Stimulated activated CD8-positive, alpha-beta memory T cell treated with anti-CD3 and anti-CD28 coated beads, Interleukin-15, amount 100 ng/mL, for 4 hours (primary cell): Measurements from ENCODE around the gene ZNF326.
"Not testable (repeated sequence)": the region's sequence is repeated elsewhere in the genome, so short reads cannot be mapped to it uniquely, and the experiment has no call there.

Experiments
- DNase-seq, 2 donors: peaks; one replicate each; pipeline ENCODE4 v3.0.0-alpha.2; 2020; ENCODE audit warnings: low read depth in 2 of 2

ZNF326 gene

DNA sequence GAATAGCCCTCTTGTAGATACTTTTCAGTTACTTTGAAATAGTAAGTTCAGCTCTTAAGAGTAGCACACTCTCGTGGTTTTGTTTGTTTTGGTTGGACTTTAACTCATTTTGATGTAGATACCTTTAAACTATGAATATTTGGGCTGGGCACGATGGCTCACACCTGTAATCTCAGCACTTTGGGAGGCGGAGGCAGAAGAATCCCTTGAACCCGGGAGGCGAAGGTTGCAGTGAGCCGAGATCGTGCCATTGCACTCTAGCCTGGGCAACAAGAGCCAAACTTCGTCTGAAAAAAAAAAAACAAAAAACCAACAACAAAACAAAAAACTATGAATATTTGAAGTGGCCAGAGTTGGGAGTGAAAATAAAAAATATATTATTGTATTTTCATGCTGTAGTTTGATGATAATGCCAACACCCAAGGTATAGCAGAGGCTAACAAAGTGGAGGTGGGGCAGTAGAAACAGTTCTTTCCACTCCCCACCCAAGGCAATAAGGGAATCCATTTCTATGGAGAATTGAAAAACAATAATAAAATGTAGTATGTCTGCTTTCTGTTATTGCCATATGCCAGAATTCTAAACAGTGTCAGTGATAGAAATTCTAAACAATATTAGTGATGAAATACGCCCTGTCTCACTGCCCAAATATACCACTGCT lies 1.7 kb downstream of the ZNF326 start:
- DNase-seq: no peak

GRCh38 chr1:89997152-89997551 lies 2.2 kb downstream of the ZNF326 start:
- DNase-seq: not testable (repeated sequence)

DNA sequence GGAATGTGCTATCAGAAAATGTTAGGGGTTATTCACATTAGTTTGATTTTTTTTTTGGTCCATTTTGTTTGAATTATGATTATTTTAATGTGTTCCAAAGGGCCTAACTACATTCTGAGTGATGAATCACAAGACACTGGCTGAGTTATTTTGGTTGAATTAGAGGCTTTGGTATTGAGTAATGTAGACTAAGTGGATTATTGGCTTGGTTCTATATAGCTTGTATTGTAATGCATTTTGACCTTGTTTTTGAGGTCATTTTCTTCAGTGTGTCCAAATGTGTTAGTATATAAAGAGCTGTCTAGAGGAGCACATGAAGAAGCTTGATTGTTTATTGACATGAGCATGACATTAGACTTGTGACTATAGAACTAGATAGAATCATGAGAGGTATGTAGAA lies 3.4 kb downstream of the ZNF326 start:
- no peak for DNase-seq

GRCh38 chr1:89999208-89999607 lies 4.3 kb downstream of the ZNF326 start:
- no peak for DNase-seq

- no peak for DNase-seq
These were observed 4.7 kb downstream of the ZNF326 start for GRCh38 chr1:89999628-90000027.

GRCh38 chr1:90000934-90001676 lies 6.2 kb downstream of the ZNF326 start:
- no peak for DNase-seq

- DNase-seq: no peak
These were observed 13.1 kb downstream of the ZNF326 start for GRCh38 chr1:90007979-90008404.

DNA sequence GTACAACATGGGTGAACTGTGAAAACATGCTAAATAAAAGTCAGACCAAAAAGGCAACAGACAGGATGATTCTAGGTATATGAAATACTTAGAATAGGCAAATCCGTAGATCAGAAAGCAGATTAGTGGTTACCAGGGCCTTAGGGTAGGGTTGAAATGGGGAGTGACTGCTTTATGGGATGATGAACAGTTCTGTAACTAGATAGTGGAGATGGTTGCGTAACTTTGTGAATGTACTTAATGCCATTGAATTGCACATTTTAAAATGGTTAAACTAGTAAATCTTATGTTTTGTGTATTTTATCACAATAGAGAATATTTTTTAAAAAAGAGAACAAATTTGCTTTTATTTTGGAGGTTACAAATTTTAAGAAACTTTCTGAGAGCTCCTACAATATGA lies 17.4 kb downstream of the ZNF326 start:
- DNase-seq: no peak

GRCh38 chr1:90023691-90024090 lies 28.8 kb downstream of the ZNF326 start:
- DNase-seq: no peak

DNA sequence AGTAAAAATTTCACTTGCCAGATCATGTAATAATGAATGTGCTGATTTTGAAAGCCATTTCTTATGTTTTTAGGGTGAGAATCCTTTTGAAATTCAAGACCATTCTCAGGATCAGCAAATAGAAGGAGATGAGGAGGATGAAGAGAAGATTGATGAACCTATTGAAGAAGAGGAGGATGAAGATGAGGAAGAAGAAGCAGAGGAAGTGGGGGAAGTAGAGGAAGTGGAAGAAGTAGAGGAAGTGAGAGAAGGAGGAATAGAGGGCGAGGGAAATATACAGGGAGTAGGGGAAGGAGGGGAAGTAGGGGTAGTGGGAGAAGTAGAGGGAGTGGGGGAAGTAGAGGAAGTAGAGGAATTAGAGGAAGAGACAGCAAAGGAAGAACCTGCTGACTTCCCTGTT lies 32.4 kb downstream of the ZNF326 start:
- no peak for DNase-seq

DNA sequence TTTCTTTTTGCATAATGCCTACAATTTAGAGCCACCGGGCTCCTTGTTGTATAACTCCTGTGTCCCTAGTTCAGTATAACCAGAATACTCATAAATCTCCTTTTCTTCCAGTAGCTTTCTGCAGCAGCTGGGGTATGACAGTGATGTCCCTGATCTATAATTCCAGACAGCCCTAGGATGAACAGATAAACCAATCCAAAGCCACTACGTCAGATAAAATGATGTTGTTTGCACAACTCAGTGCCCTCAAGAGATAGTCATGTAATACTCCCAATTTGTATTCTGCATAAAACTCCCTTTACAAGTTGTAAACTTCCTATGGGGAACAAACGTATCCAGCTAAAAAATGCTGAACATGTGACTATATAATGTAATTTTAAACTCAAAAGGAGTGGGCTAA lies 44.7 kb downstream of the ZNF326 start:
- DNase-seq: no peak

DNA sequence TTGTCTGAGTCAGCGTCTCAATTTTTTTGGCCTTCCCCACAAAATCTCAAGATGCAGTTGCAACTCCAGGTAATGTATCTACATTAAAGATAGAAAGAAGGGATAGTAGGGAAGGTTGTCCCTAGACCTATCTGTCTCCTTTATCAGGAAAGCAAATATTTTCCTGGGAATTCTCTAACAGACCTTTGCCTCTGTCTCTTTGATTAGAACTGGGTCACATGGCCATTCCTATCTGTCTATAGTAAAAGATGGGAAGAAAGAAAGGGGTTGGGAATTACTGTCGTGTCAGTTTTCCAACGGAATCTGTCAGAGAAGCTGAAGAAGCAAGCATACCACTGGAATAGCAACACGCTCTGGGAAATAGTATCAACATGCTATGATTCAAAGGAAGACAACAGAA lies 48.7 kb downstream of the ZNF326 start:
- DNase-seq: no peak

- no peak for DNase-seq
These were observed 49.4 kb downstream of the ZNF326 start for GRCh38 chr1:90044346-90044745.

DNA sequence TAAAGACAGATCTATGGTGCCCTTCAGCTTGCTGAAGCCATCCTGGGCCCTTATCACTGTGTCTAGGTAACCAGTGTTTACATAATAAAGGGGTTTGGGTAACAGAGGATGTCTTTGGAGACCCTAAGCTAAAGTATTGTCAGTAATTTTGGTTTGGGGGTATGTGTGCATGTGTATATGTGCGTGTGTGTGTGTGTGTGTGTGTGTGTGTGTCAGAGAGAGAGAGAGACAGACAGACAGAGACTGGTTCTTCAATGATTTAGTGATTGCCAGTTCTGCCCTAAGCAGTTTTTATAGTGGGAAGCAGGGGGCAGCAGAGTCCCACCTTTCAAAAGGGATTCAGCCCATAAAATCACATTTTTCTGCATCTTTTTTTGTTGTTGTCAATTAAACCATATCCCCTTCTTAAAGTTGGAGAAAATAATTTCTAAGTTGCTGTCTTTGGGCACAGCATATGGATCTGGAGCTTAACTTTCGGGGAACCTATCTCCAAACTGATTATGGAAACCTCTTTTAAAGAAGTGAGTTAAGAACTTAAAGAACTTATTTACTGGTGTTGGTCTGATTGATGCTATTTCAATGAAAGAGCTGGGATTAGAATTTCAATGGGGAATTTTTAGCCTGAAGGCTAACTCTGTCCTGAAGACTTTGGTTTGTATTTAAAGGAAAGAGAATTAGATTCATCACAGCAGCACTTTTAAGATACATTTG lies 51.1 kb downstream of the ZNF326 start:
- DNase-seq: no peak

- no peak for DNase-seq
These were observed 51.7 kb downstream of the ZNF326 start for GRCh38 chr1:90046635-90047034.

DNA sequence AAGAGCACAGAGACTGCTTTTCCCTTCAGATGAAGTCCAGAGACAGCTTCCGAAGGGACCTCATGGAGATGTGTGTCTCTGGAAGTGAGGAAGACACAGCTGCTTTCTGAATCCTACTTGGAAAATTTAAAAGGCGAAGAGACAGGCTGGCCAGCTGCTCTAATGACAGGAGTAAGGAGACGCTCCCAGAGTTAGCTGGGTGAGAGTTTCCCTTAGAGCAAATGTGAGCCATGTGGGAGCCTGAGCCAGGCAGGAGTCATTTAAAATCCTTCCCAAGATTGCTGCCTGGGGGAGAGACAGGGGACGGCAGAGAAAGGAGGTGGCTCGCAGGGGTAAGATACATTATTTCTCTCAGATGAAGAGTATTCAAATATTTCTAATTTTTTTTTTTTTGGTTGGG lies 53.1 kb downstream of the ZNF326 start:
- DNase-seq: no peak

DNA sequence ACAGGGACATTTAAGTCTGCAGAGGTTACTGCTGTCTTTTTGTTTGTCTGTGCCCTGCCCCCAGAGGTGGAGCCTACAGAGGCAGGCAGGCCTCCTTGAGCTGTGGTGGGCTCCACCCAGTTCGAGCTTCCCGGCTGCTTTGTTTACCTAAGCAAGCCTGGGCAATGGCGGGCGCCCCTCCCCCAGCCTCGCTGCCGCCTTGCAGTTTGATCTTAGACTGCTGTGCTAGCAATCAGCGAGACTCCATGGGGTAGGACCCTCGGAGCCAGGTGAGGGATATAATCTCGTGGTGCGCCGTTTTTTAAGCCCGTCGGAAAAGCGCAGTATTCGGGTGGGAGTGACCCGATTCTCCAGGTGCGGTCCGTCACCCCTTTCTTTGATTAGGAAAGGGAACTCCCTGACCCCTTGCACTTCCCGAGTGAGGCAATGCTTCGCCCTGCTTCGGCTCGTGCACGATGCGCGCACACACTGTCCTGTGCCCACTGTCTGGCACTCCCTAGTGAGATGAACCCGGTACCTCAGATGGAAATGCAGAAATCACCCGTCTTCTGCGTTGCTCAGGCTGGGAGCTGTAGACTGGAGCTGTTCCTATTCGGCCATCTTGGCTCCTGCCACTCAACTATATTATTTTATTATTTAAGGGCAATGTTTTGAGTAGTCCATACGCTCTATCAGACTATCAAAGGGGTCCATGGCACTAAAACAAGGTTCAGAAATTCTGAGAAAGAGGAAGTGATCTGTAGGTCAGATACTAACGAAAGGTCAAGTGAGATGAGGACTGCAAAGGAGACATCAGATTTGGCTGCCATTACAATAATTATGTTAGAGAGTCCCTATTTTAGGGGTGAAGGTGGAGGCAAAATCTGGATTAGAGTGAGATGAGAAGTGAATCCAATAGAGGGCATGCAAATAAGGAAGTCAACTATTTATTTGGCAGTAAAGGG lies 68.1 kb downstream of the ZNF326 start:
- not testable (repeated sequence) for DNase-seq

DNA sequence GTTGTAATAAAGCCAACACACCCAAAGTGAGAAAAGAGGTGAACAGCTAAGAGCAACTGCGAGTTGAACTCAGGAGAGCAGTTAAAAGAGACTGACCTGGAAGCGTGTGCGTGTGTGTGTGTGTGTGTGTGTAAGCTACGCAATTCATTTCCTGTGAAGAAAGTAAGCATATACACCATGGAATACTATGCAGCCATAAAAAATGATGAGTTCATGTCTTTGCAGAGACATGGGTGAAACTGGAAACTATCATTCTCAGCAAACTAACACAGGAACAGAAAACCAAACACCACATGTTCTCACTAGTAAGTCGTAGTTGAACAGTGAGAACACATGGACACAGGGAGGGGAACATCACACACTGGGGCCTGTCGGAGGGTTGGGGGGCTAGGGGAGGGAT lies 69.2 kb downstream of the ZNF326 start:
- DNase-seq: not testable (repeated sequence)

DNA sequence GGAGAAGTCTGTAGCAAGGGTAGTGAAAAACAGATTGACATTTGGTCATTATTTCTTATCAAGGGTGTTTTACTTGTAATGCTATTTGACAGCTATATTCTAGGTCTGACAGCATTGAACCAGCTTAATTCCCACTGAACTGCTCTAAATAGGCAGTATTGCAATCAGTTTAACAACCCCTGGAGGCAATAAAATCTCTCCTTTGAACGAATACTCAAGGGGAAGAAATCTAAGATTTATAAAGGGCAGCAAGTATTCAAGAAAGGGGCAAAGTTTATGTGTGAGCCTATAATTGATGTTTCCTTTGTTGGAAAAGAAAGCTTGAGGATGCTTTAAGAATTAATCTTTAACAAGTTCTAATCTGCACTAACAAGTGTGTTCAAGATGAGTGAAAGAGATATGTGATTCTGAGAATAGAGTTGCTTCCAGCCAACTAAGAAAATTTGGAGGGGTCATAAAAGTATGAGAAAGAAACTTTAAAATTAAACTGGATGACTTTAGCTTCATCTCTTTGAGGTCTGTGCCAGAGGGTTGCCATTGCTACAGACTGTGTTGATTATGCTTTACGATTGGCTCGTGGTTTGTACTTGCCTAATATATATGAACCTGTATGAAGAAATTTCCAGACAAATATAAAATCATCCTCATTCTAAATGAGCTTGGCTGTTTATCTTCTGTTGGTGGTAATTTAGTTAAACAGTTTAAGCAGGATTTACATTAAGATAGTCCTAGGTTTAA lies 72.5 kb downstream of the ZNF326 start:
- DNase-seq: no peak

- DNase-seq: no peak
These were observed 73.8 kb downstream of the ZNF326 start for GRCh38 chr1:90068611-90069280.
